Measurements from ENCODE around the gene JOSD1.

JOSD1 gene

DNA sequence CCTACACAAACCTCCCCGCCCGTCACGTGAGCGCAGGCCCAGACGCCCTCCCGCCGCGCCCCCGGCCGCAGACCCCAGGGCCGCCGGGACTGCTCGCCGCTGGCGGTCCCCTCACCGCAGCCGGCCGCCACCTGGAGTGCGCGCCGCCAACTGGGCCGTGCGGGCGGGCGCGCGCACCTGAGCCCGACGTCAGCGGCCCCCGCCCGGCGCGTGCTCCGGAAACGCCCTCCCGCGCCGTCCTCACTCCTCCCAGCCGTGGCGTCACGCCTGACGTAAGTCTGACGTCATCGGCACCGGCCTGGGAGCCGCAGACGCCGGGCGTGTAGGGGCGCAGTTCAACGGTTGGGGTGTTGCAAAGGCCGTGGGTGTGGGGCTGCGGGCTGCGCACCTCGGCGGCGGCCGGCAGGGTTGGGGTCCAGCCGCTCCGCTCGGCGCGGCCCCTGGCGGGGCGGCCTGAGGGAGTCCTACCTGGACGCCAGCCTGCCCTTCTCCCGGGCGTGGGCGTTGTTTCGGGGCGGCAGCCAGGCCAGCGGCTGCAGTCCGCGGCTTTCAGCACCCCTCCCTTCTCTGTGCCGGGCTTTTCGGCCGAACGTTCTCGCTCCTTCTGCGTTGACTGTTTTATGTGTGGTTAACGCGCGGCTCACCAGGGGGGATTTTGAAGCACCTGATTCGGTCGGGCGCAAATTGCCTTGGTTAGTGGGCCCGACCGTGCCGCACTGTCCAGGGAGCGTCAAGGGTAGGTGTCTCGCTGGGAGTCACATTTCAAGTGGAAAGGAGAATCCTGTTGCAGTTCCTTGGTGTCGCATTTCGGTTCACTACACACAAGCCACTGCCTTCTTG, at the start of gene JOSD1:
Gene JOSD1, minus strand, starts transcription at position 155 of the 840 bp plus-strand sequence. CDS start 956 bp downstream, outside the sequence.
- Histone ChIP-seq H3K4me1 (ENCODE audit: control insufficient read depth, insufficient read depth, low read length) (peaks cover 18% of the 10 kb centered on the region), H3K4me3 (ENCODE audit: low read depth, low read length) (peak within 1 kb of the TSS; percentile 89), H3K9me3 (ENCODE audit: control insufficient read depth, insufficient read depth, low read length) (no peaks in the 10 kb centered on the region)

DNA sequence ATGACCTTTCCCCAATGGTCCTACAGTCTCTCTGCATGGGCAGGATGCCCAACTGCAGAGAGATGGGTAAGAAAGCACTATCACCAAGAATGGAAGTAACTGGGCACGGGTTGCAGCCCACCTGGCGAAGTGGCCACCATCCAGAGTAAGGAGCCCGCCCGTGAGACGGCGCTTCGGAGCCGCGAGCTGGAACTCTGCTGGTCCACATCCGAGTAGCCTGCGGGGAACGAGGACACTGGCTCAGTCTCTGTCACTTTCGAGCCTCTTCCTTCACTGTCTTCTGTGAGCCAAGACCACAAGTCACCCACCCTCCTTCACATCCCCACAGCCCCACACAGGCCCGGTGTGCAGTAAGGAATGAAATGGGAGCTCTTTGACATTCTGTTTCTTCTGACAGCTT, 49.4 kb upstream of the JOSD1 start:
- Histone ChIP-seq H3K9me3 (ENCODE audit: control insufficient read depth, insufficient read depth, low read length) (no peaks in the 10 kb centered on the region), H3K27me3 (ENCODE audit: control insufficient read depth, insufficient read depth, low read length) (no peaks in the 10 kb centered on the region), H3K36me3 (ENCODE audit: control insufficient read depth, insufficient read depth, low read length) (peaks cover 7% of the 10 kb centered on the region), H3K9ac (ENCODE audit: low read depth, low read length) (no peak overlapping the region), H3K4me1 (ENCODE audit: control insufficient read depth, insufficient read depth, low read length) (peaks cover 4% of the 10 kb centered on the region), H3K4me3 (ENCODE audit: low read depth, low read length) (no peak overlapping the region)

More for the DNA sequence above, at the start of gene JOSD1:
- Histone ChIP-seq H3K36me3 (ENCODE audit: control insufficient read depth, insufficient read depth, low read length) (no peaks in the 10 kb centered on the region), H3K27me3 (ENCODE audit: control insufficient read depth, insufficient read depth, low read length) (no peaks in the 10 kb centered on the region), H3K9ac (ENCODE audit: low read depth, low read length) (peak within 1 kb of the TSS; percentile 81)

DNA sequence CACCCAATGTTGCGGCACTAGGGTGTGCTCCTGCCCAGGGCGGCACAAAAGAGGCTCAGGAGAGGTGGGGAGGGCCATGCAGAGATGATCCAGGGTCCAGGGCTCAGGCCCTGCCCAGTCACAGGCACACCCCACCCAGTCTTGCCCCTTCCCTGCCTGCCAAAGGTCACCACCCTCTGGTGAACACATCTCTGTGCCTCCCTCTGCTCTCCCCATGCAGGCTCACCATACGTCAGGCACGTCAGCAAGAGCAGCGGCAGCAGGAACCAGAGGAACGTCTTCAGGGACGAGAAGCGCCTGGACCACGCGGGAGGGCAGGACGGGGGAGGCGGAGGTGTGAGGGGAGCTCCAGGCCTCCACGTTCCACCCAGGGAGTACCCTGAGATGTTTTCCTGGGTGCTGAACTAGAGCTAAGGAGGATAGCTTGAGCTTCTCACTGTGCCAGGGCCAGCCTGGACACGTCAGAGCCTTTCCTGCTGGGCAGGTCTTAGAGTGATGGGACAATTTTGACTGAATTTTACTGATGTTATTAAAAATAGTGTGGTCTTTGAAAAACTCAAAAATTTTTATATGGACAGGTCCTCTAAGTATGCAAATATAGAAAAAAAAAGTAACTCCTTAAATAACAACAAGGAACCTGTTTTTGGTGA, 47.9 kb upstream of the JOSD1 start:
- Histone ChIP-seq H3K9ac (ENCODE audit: low read depth, low read length) (no peak overlapping the region), H3K36me3 (ENCODE audit: control insufficient read depth, insufficient read depth, low read length) (peaks cover 7% of the 10 kb centered on the region), H3K27me3 (ENCODE audit: control insufficient read depth, insufficient read depth, low read length) (no peaks in the 10 kb centered on the region), H3K9me3 (ENCODE audit: control insufficient read depth, insufficient read depth, low read length) (no peaks in the 10 kb centered on the region), H3K4me3 (ENCODE audit: low read depth, low read length) (no peak overlapping the region), H3K4me1 (ENCODE audit: control insufficient read depth, insufficient read depth, low read length) (no peaks in the 10 kb centered on the region)

DNA sequence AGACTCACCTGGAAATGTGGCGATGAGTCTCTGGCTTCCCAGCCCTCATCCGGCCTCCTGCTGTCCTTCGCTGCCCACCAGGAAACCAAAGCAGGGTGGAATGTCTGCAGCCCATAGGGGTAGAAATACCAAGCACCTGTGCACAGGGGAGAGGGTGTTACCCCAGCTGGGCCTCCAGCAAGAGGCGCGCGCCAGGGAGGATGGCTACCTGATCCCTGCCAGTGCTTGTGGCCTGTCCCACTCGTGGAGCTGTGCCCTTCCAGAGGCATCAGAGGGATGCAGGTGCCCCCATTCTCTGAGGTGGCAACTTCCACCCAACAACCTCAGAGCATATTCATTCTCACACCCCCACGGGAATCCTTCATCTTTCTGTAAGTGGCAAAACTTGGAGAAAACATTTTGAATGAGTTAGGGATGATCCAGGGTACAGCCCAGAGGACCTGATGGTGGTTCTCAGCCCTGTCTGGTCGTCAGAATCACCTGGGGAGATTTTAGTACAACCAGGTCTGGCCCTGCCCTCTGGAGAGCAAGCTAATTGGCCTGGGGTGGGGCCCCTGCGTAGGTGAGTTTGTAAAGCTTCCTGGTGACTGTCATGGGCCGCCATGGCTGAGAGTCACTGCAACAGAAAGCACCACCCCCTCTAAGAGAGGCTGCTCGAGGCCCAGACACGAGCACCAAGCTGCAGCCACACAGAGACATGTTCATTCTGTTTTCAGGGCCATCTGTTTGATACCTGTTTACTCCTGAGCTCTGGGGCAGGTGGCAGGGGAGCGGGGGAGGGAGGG, 45.1 kb upstream of the JOSD1 start:
- Histone ChIP-seq H3K9ac (ENCODE audit: low read depth, low read length) (no peak overlapping the region), H3K36me3 (ENCODE audit: control insufficient read depth, insufficient read depth, low read length) (peaks cover 21% of the 10 kb centered on the region), H3K27me3 (ENCODE audit: control insufficient read depth, insufficient read depth, low read length) (no peaks in the 10 kb centered on the region), H3K9me3 (ENCODE audit: control insufficient read depth, insufficient read depth, low read length) (no peaks in the 10 kb centered on the region), H3K4me3 (ENCODE audit: low read depth, low read length) (no peak overlapping the region), H3K4me1 (ENCODE audit: control insufficient read depth, insufficient read depth, low read length) (no peaks in the 10 kb centered on the region)

DNA sequence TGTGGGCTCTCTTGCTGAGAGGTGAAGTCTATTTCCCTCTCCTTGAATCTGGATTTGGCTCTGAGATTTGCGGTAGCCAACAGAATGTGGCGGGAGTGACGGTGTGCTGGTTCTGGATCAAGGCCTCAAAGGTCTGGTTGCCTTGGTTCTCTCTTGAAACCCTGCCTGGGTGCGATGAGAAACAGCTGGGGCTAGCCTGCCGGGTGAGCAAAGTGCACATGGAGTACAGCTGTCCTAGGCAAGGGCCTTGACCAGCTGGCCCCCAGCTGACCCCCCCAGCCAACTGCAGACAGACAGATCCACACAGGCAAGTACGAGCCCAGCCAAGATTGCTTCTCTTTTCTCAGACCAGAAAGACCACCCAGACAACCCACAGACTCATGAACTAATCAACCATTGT, 44.2 kb upstream of the JOSD1 start:
- Histone ChIP-seq H3K9ac (ENCODE audit: low read depth, low read length) (no peak overlapping the region), H3K9me3 (ENCODE audit: control insufficient read depth, insufficient read depth, low read length) (no peaks in the 10 kb centered on the region), H3K4me1 (ENCODE audit: control insufficient read depth, insufficient read depth, low read length) (no peaks in the 10 kb centered on the region), H3K4me3 (ENCODE audit: low read depth, low read length) (no peak overlapping the region), H3K27me3 (ENCODE audit: control insufficient read depth, insufficient read depth, low read length) (no peaks in the 10 kb centered on the region), H3K36me3 (ENCODE audit: control insufficient read depth, insufficient read depth, low read length) (peaks cover 15% of the 10 kb centered on the region)

DNA sequence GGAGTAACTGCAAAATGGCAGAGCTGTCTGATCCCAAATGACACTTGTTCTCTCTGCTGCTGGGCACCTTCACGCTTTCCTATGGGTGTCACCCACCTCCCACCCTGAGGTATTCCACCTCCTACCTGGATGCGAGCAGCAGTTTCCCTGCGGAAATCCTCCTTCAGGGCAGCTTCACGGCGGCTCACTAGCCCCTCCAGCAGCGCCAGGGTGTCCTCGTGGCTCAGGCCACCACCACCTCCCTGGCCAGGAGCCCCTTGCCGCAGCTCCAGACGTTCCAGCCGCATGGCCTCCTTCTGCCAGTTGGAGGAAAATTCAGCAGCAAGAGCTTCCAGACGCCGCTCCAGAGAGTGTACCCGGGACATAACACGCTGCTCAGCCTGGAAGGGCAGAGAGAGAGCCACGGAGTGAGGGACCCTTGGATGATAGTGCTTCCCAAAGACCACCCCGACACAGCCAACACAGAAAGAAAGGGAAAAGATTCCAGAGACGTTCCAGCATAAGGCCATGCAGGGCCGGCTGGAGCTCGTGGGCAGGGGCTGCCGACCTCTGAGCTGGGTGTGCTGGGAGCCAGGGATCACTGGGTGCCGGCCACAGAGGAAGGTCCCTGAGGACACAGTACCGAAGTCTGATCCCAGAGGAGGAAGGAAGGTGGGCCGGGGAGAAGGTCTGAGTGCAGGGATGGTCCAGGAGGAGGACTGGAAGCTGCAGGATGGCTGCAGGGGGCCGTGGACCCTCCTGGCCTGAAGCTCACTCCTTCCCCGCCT, 41.6 kb upstream of the JOSD1 start:
- Histone ChIP-seq H3K27me3 (ENCODE audit: control insufficient read depth, insufficient read depth, low read length) (no peaks in the 10 kb centered on the region), H3K4me1 (ENCODE audit: control insufficient read depth, insufficient read depth, low read length) (no peaks in the 10 kb centered on the region), H3K4me3 (ENCODE audit: low read depth, low read length) (no peak overlapping the region), H3K9me3 (ENCODE audit: control insufficient read depth, insufficient read depth, low read length) (no peaks in the 10 kb centered on the region), H3K36me3 (ENCODE audit: control insufficient read depth, insufficient read depth, low read length) (peaks cover 20% of the 10 kb centered on the region), H3K9ac (ENCODE audit: low read depth, low read length) (no peak overlapping the region)

DNA sequence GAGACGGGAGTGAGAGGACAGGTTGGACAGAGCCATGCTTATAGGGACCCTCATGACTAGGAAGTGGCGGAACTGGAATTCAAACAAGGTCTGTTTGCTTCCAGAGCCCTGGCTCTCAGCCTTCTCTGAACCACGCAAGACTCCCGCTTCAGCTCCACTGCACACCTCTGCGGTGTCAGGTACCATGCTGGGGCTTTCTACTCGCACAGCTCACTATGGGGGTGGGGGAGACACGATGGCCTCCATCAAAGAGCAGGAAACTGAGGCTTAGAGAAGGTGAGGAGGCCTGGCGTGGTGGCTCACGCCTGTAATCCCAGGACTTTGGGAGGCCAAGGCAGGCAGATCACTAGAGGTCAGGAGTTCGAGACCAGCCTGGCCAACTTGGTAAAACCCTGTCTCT, 40.8 kb upstream of the JOSD1 start:
- Histone ChIP-seq H3K36me3 (ENCODE audit: control insufficient read depth, insufficient read depth, low read length) (peaks cover 20% of the 10 kb centered on the region), H3K27me3 (ENCODE audit: control insufficient read depth, insufficient read depth, low read length) (no peaks in the 10 kb centered on the region), H3K4me1 (ENCODE audit: control insufficient read depth, insufficient read depth, low read length) (no peaks in the 10 kb centered on the region), H3K9me3 (ENCODE audit: control insufficient read depth, insufficient read depth, low read length) (no peaks in the 10 kb centered on the region), H3K4me3 (ENCODE audit: low read depth, low read length) (no peak overlapping the region), H3K9ac (ENCODE audit: low read depth, low read length) (no peak overlapping the region)

DNA sequence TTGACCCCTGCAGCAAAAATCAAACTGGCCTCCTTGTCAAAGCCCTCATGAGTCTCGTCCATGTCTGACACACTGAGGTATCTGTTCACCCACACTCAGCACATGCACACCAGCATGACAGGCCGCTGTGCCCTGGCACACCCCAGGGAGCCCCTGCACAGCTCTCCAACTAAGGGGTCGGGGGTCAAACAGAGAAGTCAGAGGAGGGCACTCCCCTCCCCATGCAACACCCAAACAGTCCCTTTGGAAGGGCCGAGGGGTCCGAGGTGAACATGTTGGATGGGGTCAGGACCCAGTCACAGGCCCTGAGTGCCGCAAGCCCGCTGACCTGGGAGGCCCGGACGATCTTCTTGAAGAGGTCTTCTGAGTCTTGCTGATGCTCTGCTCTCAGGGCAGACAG, 40.4 kb upstream of the JOSD1 start:
- Histone ChIP-seq H3K4me3 (ENCODE audit: low read depth, low read length) (no peak overlapping the region), H3K4me1 (ENCODE audit: control insufficient read depth, insufficient read depth, low read length) (no peaks in the 10 kb centered on the region), H3K27me3 (ENCODE audit: control insufficient read depth, insufficient read depth, low read length) (no peaks in the 10 kb centered on the region), H3K9me3 (ENCODE audit: control insufficient read depth, insufficient read depth, low read length) (no peaks in the 10 kb centered on the region), H3K9ac (ENCODE audit: low read depth, low read length) (no peak overlapping the region), H3K36me3 (ENCODE audit: control insufficient read depth, insufficient read depth, low read length) (peaks cover 20% of the 10 kb centered on the region)

DNA sequence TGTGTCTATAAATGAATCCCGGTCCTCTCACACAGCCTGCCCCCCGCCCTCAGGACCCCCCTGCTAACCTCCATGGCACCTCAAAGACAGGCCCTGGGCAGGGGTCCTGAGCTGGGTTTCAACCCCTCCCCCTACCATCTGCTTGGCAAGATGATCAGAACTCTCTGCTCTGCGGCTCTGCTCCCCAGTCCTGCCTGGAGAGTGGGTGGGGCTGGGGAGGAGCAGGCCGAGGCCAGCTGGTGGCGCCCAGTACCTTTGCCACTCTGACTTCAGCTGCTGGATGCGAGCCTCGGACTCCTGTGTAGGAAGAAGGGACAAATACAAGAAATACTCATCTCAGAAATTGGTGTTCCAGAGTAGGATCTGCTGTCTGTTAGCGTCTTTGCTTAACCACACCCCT, 40.0 kb upstream of the JOSD1 start:
- no peaks in the 10 kb centered on the region for H3K27me3 ChIP-seq (ENCODE audit: control insufficient read depth, insufficient read depth, low read length)
- peaks cover 23% of the 10 kb centered on the region for H3K36me3 ChIP-seq (ENCODE audit: control insufficient read depth, insufficient read depth, low read length)
- H3K9me3 ChIP-seq (ENCODE audit: control insufficient read depth, insufficient read depth, low read length) = no peaks in the 10 kb centered on the region
- no peaks in the 10 kb centered on the region for H3K4me1 ChIP-seq (ENCODE audit: control insufficient read depth, insufficient read depth, low read length)
- H3K9ac ChIP-seq (ENCODE audit: low read depth, low read length) = no peak overlapping the region
- H3K4me3 ChIP-seq (ENCODE audit: low read depth, low read length) = no peak overlapping the region

DNA sequence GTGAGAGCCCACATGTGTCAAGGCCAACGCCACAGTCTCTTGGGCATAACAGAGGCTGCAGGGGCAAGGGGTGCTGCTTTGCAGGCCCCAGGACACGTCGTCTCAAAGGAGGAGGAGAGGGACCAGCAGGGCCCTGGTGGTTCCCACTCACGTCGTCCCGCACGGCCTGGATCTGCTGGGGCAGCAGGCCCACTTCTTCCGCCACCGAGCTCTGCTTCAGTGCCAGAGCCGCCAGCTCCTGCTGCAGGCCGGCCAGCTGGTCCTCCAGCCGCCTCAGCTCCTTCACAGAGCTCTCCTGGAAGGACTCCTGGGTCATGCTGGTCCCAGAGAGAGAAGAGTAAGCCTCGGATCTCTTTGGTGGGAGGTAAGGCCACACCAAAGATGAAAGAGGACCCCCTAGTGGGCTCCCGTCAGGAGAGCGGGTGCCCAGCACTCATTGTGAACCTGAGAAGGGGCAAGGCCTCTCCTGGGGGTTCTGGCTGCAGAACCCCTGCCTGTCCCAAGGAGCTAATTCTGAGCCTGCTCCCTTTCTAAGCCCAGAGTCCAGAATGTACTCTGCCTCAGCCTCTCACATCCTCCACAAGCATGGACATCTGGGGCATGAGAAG, 39.5 kb upstream of the JOSD1 start:
- H3K36me3 ChIP-seq (ENCODE audit: control insufficient read depth, insufficient read depth, low read length) = peaks cover 26% of the 10 kb centered on the region
- H3K4me3 ChIP-seq (ENCODE audit: low read depth, low read length) = no peak overlapping the region
- no peak overlapping the region for H3K9ac ChIP-seq (ENCODE audit: low read depth, low read length)
- no peaks in the 10 kb centered on the region for H3K27me3 ChIP-seq (ENCODE audit: control insufficient read depth, insufficient read depth, low read length)
- H3K9me3 ChIP-seq (ENCODE audit: control insufficient read depth, insufficient read depth, low read length) = no peaks in the 10 kb centered on the region
- no peaks in the 10 kb centered on the region for H3K4me1 ChIP-seq (ENCODE audit: control insufficient read depth, insufficient read depth, low read length)
